ENCODE measurements around the gene ID4. TPM values are rescaled to one million over a fixed set of nuclear protein-coding genes. Genes with fewer than 3 reads are reported as not detected.

ID4 gene
- total RNA-seq, 1 donor from 2014 or later = 1.1 TPM

DNA sequence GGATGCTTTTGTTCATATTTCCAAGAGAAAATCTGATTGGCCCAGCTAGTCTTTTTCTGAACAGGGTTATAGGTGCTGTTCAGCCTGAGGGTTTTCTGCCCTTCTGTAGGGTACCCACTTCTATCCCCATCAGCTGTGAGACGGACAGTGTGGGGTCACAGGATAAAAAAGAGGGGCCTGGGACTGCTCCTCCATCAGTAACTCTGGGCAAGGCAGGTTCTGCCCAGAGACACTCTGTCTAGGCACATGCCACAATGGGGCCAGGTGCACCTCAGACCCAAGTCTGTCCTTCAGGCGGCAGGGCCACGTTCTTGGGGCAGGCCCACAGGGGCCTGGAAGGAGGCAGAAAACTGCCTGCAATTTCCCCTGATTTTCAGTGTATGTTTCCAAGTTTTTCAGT, 20.0 kb downstream of the ID4 start:
- DNase-seq (ENCODE audit: extremely low read depth, low read depth, low spot score) = no peak

DNA sequence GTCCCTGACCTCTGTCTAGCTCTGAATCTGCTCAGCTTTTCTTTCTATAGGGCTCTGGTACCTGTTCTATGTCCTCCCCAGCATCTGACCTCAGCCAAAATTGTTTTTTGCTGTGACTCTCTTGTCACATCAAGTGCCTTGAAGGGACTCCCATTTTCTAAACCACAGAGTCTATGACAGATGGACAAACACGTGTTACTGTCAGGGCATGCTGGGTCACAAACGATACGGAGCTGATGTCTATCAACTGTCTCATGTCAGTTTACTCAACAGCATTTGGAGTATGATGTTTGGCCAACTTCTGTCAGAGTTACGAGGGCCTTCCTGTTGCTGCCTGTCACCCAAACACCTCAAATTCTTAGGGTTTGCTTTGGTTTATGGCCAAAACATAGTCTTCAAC, 20.5 kb downstream of the ID4 start:
- DNase-seq (ENCODE audit: extremely low read depth, low read depth, low spot score) = no peak

DNA sequence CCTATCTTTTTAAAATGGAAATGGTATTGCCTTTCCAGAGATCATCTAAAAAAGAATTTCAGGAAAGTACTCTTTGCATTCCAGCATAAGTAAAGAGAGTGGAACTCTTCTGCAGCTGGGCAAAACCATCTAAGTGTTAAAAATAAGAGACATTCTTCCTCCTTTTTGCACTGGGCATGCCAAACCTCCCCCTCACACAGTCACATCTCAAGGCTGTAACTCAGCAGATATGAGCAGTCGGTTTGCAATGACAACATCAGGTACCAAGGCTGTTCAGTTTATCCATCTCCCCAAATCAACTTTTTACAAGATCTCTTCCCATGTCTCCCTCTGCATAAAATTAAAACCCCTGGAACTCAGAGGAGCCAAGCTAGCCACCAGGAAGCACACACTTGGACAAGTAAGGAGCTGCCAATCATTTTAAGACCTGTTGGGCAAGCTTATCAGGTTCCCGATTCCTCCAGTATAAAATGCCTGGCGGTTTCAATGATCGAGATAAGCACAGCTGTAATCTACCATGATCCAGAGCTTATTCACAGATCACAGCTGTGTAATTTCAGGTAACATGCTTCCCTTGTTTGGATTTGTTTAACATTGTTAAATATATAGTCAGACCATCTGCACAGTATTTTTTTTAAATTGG, 23.2 kb downstream of the ID4 start:
- no peak for DNase-seq (ENCODE audit: extremely low read depth, low read depth, low spot score)

DNA sequence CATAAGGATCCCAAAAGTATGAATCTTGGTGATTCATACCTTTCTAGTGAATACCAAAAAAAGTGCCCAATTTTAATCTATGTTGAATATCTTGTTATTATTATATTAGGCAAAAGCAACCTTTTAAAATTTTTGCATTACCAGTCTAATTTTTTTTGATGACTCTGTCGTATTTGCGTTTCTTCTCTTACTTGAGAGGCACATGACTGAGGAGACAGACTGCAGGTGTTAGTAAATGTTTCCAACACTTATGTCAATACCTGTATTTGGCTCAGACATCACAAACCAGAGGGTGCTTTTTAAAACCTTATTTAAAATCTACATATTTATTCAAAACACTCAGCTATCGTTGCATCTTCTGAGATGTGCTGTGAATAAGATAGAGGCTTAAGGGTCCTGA, 27.1 kb downstream of the ID4 start:
- no peak for DNase-seq (ENCODE audit: extremely low read depth, low read depth, low spot score)

DNA sequence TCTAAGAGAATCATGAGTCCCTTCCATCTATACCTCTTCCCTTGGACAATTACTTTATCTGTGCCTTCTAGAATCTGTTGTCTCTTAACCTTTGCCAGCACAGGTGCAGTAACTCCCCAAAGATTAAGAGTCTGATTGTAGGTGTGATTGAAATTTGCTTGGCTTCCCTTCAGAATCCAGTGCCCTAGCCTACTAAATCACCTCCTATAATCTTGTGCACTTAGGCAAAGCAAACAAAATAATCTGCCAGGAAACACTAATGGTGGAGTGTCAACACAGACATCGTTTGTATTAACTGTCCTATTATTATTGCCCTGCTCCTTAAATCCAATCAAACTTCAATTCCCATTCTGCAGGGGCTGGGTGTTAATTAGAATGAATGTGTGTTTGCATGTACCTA, 28.0 kb downstream of the ID4 start:
- no peak for DNase-seq (ENCODE audit: extremely low read depth, low read depth, low spot score)

DNA sequence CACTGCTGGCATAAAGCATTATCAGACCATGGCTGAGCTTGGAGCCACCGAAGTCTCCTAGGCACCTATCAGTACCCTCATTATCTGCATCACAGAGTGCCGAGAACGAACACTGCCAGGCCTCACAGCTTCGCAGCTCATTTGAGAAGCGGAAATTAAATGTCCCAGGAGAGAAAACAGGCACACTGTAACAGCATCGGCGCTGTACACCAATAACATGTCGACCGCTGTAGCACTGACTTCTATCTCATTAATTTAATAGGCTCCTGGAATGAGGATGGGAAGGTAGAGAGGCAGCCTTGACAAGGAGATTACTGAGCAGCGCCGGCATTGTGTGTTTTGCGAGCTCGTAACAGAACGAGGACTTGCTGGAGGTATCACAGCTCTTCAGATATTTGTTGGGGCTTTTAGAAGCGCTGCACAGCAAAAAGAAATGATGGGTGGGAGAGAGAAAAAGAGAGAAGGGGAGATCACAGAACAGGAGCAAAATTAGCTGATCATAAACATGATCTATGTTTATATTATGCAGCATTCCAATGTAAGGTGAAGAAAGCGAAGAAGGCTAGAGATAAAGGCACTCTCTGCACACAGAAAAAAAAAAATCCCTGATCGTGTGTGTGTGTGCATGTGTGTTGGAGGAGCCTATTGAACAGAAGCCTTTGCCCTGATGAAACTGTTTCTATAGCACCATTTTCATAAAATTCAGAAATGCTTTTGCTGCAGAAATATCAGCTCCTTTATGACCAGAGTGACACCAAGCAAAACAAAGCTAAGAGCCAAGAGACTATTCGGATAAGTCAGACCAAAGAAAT, 29.2 kb downstream of the ID4 start:
- DNase-seq (ENCODE audit: extremely low read depth, low read depth, low spot score) = no peak

DNA sequence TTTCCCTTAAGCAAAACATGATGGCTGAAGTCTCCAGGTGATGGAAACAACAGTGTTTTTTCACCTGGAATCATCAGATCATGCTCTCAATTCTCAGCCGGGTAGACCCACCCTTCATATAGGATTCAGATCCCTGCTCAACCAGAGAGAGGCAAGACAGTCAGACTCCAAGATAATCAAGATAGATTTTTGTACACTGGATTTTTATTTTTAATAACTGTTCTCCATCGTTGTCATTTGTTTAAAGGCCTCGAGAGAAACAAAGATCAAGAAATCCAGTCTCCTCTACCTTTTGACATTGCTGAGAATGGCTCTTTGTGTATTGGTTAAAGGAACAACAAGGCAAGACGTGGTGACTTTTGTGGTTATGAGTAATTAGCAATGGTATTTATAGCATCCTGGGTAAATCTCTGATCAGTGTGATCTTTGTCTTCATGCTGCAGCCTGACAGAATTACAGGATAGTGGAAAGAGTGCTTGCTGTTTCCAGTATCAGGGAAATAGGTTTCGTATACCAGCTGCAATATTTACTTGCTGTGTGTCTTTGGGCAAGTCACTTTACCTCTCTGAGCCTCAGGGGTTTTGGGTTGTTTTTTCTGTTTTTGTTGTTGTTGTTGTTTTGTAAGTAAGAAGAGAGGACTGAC, 29.9 kb downstream of the ID4 start:
- DNase-seq (ENCODE audit: extremely low read depth, low read depth, low spot score) = no peak

DNA sequence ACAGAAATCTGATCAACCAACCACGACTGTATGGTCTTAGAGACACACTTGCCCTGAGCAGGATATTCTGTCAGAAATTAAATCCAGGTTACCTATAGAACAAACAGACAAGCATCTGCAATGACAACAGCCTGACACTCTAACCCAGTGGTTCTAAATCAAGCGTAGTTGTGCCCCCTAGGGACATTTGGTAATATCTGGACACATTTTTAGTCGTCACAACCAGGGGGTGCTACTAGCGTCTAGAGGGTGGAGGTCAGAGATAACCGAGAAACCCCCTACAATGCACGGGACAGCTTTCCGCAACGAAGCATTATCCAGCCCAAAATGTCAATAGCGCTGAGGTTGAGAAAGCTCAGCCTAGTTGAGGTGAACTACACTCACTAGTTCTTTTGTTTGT, 32.3 kb downstream of the ID4 start:
- DNase-seq (ENCODE audit: extremely low read depth, low read depth, low spot score) = no peak

DNA sequence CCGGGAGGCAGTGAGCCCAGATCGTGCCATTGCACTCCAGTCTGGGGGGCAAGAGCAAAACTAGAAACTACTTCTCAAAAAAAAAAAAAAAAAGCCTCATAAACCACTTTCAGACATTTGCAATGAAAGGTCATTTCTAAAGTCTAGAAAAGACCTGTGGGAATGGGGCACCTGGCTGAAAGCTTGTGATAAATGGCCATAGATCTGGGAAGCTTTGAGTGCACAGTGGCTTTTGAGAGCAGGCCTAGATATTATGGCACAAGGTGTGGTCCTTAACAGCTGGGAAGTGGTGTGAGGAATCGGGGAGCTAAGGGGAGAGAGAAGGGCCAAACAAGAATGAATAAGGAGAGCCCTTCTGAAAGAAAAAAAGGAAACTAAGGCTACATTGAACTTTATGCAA, 33.2 kb downstream of the ID4 start:
- no peak for DNase-seq (ENCODE audit: extremely low read depth, low read depth, low spot score)

DNA sequence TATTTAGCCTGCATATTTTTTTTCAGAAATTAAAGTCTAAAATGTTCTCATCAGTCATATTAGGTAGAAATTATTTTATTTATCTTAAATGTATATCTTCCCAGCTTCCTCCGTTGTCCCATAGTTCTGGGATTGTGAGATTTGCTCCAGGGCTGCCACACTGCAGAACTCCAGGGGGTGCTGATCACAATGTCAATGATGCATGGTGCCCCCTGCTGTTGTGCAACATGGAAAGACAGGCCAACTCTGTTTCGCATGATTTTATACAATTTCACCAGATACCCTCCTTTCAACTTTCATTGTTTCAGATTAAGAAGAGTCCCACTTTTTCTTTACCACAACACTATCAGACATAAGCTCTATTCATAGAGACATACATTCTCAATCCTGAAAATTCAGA, 35.9 kb downstream of the ID4 start:
- no peak for DNase-seq (ENCODE audit: extremely low read depth, low read depth, low spot score)

DNA sequence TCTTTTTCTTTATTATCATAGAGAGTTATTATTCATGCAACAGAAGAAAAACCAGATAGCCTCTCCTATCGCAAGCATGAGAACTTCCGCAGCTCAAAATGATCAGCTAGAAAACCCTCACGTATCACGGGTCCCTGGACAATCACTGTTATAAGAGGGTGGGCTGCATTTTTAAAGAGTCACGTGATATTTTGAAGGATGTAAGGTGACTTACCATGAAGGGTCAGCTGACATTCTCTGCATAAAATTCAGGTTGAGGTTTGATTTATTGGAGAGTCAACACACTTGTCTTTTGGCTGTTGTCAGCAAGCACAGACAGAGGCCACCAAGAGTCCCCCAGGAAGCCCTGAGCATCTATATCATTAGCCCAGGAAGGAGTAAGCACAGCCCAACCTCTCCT, 39.5 kb downstream of the ID4 start:
- no peak for DNase-seq (ENCODE audit: extremely low read depth, low read depth, low spot score)

DNA sequence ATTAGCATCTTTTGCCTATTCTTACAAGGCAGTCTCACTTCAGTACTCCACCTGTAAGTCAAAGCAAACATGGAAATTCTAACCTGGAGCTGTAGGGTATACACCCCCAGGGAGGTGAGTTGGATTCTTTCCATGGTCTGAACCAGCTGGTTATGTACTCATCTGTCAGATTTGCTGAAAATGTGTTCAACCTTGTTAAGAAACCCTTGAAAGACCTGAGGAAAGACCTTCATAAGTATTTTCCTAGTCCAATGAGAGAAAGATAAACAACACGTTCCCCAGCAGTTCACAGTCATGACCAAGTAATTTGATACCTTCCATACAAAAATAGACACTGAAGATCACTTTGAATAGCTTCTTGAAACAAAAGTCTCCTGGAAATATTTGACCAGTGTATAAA, 42.5 kb downstream of the ID4 start:
- no peak for DNase-seq (ENCODE audit: extremely low read depth, low read depth, low spot score)

DNA sequence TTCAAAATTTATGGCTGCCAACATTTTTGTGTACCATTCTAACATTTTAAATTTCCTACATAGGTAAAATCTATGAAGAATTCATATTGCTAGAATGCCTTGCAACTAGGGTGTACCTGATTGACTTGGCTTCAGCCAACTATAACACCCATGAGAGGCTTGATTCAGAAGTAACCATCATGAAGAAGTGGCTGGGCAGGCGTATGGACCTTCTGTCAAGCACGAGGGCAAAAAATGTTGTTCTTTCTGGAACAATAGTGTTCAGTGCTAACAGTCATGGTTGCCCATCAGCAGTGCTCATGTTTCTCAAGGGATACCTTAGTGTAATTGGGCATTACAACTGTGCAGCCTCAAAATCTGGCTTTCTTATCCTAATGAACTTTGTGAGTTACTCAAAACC, 42.9 kb downstream of the ID4 start:
- DNase-seq (ENCODE audit: extremely low read depth, low read depth, low spot score) = no peak

DNA sequence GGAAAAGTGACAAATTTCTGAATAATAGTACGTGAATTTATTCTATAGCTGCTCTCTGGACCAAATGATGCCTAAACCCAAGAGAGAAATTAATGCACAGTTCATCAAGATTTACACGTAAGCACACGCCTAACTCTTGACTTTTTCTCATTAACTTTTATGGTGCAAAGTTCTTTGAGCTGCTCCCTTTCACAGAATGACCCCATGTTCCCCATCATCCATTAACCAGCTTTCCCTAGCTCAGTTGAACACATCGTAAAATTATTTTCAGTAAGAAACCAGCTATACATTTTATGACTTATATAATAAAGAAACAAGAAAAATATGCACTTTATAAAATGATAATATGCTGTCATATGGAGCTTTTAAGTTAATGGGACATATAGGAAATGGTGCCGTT, 54.3 kb downstream of the ID4 start:
- DNase-seq (ENCODE audit: extremely low read depth, low read depth, low spot score) = no peak
